ENCODE results near the gene P4HB. TPM values are rescaled to one million over a fixed set of nuclear protein-coding genes. Genes with fewer than 3 reads are reported as not detected.

The P4HB gene
- total RNA-seq, 2 donors from 2014 or later, result 382 to 460 TPM

GRCh38 chr17:81813861-81814683 is 46.3 kb downstream of the P4HB start:
- no peak overlapping the region for H3K27ac Mint-ChIP-seq
- no peaks in the 10 kb centered on the region for H3K36me3 Mint-ChIP-seq
- no peaks in the 10 kb centered on the region for H3K9me3 Mint-ChIP-seq
- DNase-seq (ENCODE audit: low spot score in 2 of 2), result no peak
- no peak for ATAC-seq

DNA sequence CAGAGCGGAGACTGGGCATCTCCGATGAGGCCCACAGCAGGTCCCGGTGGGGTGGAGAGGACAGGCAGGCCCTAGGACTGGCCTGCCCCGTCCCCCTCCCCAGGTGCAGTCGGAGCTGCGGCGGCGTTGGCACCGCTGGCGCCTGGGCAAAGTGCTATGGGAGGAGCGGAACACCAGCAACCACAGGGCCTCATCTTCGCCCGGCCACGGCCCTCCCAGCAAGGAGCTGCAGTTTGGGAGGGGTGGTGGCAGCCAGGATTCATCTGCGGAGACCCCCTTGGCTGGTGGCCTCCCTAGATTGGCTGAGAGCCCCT is 47.0 kb downstream of the P4HB start:
- no peaks in the 10 kb centered on the region for H3K36me3 Mint-ChIP-seq
- ATAC-seq (no peak), DNase-seq (ENCODE audit: low spot score in 2 of 2) (no peak)
- H3K9me3 Mint-ChIP-seq, result no peaks in the 10 kb centered on the region
- no peak overlapping the region for H3K27ac Mint-ChIP-seq

- no peak for ATAC-seq
- Mint-ChIP-seq H3K36me3 (no peaks in the 10 kb centered on the region), H3K9me3 (no peaks in the 10 kb centered on the region), H3K27ac (peak overlapping the region in 1 of 2 donors; percentile 59)
- DNase-seq (ENCODE audit: low spot score in 2 of 2), result no peak
Measured at GRCh38 chr17:81812571-81813370, 47.6 kb downstream of the P4HB start.

DNA sequence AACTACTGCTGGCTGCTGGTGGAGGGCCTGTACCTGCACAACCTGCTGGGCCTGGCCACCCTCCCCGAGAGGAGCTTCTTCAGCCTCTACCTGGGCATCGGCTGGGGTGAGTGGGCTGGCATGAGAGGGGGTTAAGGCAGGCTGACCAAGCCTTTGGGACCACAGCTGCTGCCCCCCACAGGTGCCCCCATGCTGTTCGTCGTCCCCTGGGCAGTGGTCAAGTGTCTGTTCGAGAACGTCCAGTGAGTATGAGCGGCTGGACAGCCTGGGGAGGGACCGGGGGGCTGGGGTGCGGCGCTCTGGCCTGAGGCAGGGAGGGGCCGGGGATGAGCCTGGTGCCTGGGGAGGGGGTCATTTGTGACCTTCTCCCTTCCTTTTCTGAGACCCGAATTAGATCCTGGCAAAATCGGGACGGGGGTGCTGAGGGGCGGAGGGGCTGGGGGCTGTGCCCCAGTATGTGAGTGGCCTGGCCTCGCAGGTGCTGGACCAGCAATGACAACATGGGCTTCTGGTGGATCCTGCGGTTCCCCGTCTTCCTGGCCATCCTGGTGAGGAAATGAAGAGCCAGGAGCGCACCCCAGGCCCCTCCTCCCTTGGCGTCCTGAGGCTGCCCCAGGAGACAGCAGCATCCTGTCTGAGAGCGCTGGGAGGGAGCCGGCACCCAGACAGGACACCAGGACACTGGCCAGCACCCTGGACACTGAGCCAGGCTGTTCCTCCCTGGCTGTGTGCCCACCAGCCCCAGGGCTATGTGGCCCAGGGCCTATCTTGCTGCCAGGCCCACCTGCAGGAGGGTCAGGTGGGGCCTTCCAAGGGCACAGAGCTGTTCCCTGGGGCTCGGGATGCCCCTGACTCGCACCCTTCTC is 48.4 kb downstream of the P4HB start:
- Mint-ChIP-seq H3K9me3 (no peaks in the 10 kb centered on the region), H3K36me3 (no peaks in the 10 kb centered on the region), H3K27ac (peak overlapping the region in 1 of 2 donors; percentile 59)
- DNase-seq (ENCODE audit: low spot score in 2 of 2) (no peak), ATAC-seq (no peak)

DNA sequence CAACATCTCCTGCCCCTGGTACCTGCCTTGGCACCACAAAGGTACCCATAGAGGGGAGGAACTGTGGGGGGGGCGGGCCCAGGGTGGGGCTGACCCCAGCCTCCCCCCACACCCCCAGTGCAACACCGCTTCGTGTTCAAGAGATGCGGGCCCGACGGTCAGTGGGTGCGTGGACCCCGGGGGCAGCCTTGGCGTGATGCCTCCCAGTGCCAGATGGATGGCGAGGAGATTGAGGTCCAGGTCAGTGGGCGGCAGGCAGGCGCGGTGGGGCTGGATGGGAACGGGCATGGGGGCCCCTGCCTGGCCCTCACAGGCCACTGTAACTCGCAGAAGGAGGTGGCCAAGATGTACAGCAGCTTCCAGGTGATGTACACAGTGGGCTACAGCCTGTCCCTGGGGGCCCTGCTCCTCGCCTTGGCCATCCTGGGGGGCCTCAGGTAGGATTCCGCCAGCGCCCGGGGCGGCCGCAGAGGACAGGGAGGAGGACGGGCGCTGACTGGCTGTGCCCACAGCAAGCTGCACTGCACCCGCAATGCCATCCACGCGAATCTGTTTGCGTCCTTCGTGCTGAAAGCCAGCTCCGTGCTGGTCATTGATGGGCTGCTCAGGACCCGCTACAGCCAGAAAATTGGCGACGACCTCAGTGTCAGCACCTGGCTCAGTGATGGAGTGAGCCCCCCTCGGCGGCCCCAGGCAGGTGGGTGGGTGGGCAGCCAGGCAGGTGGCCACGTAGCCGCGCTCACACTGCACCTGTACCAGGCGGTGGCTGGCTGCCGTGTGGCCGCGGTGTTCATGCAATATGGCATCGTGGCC is 49.2 kb downstream of the P4HB start:
- Mint-ChIP-seq H3K36me3 (no peaks in the 10 kb centered on the region), H3K9me3 (no peaks in the 10 kb centered on the region), H3K27ac (no peak overlapping the region)
- DNase-seq (ENCODE audit: low spot score in 2 of 2) (no peak), ATAC-seq (no peak)

GRCh38 chr17:81810476-81810875 is 49.9 kb downstream of the P4HB start:
- DNase-seq (ENCODE audit: low spot score in 2 of 2) (no peak), ATAC-seq (no peak)
- Mint-ChIP-seq H3K9me3 (no peaks in the 10 kb centered on the region), H3K36me3 (no peaks in the 10 kb centered on the region), H3K27ac (no peak overlapping the region)

- no peak for ATAC-seq
- no peaks in the 10 kb centered on the region for H3K9me3 Mint-ChIP-seq
Measured at GRCh38 chr17:81809556-81809998, 50.8 kb downstream of the P4HB start.

DNA sequence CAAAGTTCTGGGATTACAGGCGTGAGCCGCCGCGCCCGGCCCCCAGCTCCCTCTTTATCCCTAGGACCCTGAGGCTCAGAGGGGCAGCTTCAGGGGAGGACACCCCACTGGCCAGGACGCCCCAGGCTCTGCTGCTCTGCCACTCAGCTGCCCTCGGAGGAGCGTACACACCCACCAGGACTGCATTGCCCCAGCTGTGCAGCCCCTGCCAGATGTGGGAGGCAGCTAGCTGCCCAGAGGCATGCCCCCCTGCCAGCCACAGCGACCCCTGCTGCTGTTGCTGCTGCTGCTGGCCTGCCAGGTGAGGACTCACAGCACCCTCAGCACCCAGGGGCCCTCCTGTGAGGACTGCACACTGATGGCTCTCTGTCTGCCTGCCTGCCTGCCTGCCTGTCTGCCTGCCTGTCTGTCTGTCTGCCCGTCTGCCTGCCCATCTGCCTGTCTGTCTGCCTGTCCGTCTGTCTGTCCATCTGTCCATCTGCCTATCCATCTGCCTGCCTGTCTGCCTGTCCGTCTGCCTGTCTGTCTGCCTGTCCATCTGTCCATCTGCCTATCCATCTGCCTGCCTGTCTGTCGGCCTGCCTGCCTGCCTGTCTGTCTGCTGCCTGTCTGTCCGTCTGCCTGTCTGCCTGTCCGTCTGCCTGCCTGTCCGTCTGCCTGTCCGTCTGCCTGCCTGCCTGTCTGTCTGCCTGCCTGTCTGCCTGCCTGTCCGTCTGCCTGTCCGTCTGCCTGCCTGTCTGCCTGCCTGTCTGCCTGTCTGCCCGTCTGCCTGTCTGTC is 51.4 kb downstream of the P4HB start:
- Mint-ChIP-seq H3K9me3 (no peaks in the 10 kb centered on the region), H3K27ac (no peak overlapping the region), H3K36me3 (no peaks in the 10 kb centered on the region)
- peak; percentile 22 to 40 for ATAC-seq
- no peak for DNase-seq (ENCODE audit: low spot score in 2 of 2)

More at GRCh38 chr17:81809556-81809998, 50.8 kb downstream of the P4HB start:
- no peaks in the 10 kb centered on the region for H3K36me3 Mint-ChIP-seq
- DNase-seq (ENCODE audit: low spot score in 2 of 2), result no peak
- peak overlapping the region in 1 of 2 donors; percentile 46 for H3K27ac Mint-ChIP-seq

- no peak for ATAC-seq
- DNase-seq (ENCODE audit: low spot score in 2 of 2), result no peak
- H3K36me3 Mint-ChIP-seq, result no peaks in the 10 kb centered on the region
- no peaks in the 10 kb centered on the region for H3K9me3 Mint-ChIP-seq
- H3K27ac Mint-ChIP-seq, result no peak overlapping the region
Measured at GRCh38 chr17:81807839-81808238, 52.5 kb downstream of the P4HB start.

DNA sequence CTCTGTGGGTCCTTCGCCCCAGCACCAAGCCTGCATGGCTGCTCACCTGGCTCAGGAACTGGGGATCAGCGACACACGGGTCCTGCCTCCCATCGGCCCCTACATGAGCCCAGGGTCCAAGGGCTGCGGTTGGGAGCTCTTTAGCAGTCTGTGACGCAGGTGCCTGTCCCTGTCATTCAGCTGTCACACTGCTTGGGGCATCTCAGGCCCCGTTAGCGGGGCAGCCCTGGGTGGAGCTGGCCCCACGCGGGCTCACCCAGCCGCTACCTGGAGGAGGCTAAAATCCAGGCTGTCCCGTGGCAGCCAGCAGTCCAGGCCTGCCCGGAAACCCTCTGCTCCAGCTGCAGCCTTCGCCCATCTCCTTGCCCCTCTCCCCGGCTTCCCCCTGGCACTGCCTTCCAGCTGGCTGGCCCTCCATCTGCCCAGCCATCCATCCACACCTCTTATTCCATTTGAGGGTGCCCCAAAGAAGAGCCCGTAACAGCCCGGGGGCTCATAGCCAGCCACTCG is 53.1 kb downstream of the P4HB start:
- no peaks in the 10 kb centered on the region for H3K36me3 Mint-ChIP-seq
- ATAC-seq (no peak), DNase-seq (ENCODE audit: low spot score in 2 of 2) (no peak)
- no peak overlapping the region for H3K27ac Mint-ChIP-seq
- H3K9me3 Mint-ChIP-seq, result no peaks in the 10 kb centered on the region

DNA sequence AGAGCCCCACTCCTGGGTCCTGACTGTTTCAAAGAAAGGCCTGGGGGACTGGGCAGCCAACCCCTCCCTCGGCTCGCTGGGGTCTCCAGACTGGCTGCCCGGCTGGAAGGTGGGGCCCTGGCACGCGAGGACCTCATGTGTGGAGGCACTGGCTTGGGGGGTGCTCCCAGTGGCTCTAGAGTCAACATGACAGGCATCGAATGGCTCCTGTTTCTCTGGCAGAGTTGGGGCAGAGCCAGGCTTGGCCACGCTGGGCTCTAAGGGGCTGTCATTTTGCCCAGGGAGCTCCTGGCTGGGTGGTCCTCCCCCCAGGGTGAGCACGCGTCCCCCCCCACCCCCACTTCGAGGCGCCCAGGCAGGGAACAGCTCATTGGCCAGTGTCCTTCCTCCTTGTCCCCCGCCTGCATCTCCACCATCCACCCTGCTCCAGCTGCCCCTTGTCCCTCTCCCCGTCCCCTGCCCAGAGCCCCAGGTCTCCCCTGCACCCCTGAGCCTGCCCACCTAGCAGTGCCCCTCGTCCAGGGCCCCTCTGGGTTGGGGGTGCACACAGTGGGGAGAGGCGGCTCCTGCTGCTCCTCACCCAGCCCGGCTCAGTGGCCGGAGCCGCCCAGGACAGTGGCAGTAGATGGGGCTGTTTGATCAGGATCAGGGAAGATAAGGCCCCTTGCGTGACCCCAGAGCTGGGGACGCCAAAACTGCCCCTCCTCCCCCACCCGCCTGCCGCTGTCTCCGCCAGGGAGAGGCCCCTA is 53.7 kb downstream of the P4HB start:
- H3K27ac Mint-ChIP-seq, result no peak overlapping the region
- peak in 1 of 2 donors; percentile 8 for ATAC-seq
- DNase-seq (ENCODE audit: low spot score in 2 of 2), result no peak
- no peaks in the 10 kb centered on the region for H3K36me3 Mint-ChIP-seq
- H3K9me3 Mint-ChIP-seq, result no peaks in the 10 kb centered on the region

- no peak for DNase-seq (ENCODE audit: low spot score in 2 of 2)
- Mint-ChIP-seq H3K27ac (no peak overlapping the region), H3K9me3 (no peaks in the 10 kb centered on the region), H3K36me3 (no peaks in the 10 kb centered on the region)
- no peak for ATAC-seq
Measured at GRCh38 chr17:81805707-81806460, 54.5 kb downstream of the P4HB start.

DNA sequence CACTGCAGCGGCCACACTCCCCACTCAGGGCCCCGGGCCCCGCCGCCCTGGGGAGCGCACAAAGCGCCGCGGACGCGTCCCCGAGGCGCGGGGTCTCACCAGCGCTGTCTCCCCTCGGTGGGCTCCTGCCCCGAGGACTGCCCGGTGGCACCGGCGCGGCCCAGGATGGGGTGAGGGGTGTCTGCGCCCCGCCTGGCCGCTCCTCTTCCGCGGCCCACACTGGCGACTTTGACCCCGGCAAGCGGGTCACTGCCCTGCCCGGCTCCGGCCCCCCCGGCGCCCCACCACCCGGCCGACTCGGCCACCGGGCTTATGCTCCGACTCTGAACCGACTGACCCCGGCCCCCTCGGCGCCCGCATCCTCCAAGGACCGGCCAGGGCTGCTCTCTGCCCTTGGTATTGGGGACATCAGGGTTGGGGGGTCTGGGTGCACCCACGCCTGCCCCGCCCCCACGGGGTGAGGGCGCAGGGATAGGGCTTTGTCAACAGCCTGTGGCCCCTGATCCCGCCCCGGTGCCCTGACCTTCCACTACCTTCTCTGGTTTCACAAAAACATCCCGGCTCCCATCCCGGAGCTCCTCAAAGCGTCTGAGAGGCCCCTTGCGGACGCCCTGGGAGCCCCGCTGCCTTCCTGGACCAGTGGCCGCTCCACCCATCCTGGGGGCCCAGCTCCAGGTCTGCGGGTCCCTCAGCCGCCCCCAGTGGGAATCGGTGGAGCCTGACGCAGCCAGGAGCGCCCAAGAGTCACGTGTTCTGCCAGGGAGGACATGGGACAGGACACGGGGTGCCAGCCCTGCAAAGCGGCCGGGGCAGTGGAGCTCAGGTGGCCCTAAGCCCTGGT is 55.6 kb downstream of the P4HB start:
- ATAC-seq, result no peak
- no peaks in the 10 kb centered on the region for H3K9me3 Mint-ChIP-seq
- no peak for DNase-seq (ENCODE audit: low spot score in 2 of 2)
- no peak overlapping the region for H3K27ac Mint-ChIP-seq
- no peaks in the 10 kb centered on the region for H3K36me3 Mint-ChIP-seq
